IMR-90 (cell line): ENCODE measurements around the gene LINC00237.

ENCODE experiments used
- CEBPB ChIP-seq: IDR thresholded peaks from 2 replicates; pipeline ENCODE4 v1.6.1; 2012; ENCODE audit warnings: low read depth, low read length, improper control_type of control experiment
- CTCF ChIP-seq: conservative IDR thresholded peaks from 2 replicates; pipeline ENCODE4 v1.5.1; 2012; ENCODE audit warnings: mild to moderate bottlenecking, low read depth, low read length, improper control_type of control experiment
- POLR2A ChIP-seq: IDR thresholded peaks from 2 replicates; pipeline ENCODE4 v1.6.1; 2012; ENCODE audit warnings: mild to moderate bottlenecking, low read depth, low read length

GRCh38 chr20:21087862-21088540, 18.2 kb downstream of the LINC00237 start:
- TF ChIP-seq CTCF = no peak
- TF ChIP-seq POLR2A = no peak
- no peak for TF ChIP-seq CEBPB
